MCF 10A (cell line): ENCODE data around the gene CXCL12. TPM values are rescaled to one million over a fixed set of nuclear protein-coding genes. Genes with fewer than 3 reads are reported as not detected.

Experiments
- BruUV-seq: library from RNA; stranded (reverse); fragments of 400-500 nt; replicated peaks from 2 replicates; lab custom pipeline; 2021; lab: Mats Ljungman, UMichigan
- CTCF ChIA-PET: fragments of 300-600 bp; sonication (Branson Sonifier 250); formaldehyde crosslinking; extraction: SDS; loops from one replicate; lab custom pipeline; 2021; ENCODE audit warnings: antibody characterized with exemption, inconsistent platforms; lab: Yijun Ruan, JAX
- POLR2A ChIA-PET: fragments of 300-600, 350-650 bp; sonication (Branson Sonifier 250); formaldehyde crosslinking; extraction: SDS; loops from one replicate; lab custom pipeline; 2020; ENCODE audit warnings: antibody characterized with exemption, inconsistent platforms; lab: Yijun Ruan, JAX
- DNase-seq: peaks from one replicate; pipeline ENCODE4 v3.0.0-alpha.2; 2018; ENCODE audit not compliant: unreplicated experiment
- H3K27ac Mint-ChIP-seq: one replicate; pipeline ENCODE4 v1.8.0; 2022; ENCODE audit warnings: mild to moderate bottlenecking, low read depth, mixed read lengths; ENCODE audit not compliant: unreplicated experiment
- H3K27me3 Mint-ChIP-seq: one replicate; pipeline ENCODE4 v1.8.0; 2022; ENCODE audit warnings: mixed read lengths; ENCODE audit not compliant: insufficient read depth, unreplicated experiment
- H3K36me3 Mint-ChIP-seq: one replicate; pipeline ENCODE4 v1.8.0; 2022; ENCODE audit warnings: mild to moderate bottlenecking, moderate library complexity, mixed read lengths; ENCODE audit not compliant: insufficient read depth, unreplicated experiment
- H3K4me1 Mint-ChIP-seq: one replicate; pipeline ENCODE4 v1.8.0; 2022; ENCODE audit warnings: mixed read lengths; ENCODE audit not compliant: insufficient read depth, unreplicated experiment
- H3K4me3 Mint-ChIP-seq: one replicate; pipeline ENCODE4 v1.8.0; 2022; ENCODE audit warnings: mild to moderate bottlenecking, moderate library complexity, mixed read lengths; ENCODE audit not compliant: unreplicated experiment
- H3K9me3 Mint-ChIP-seq: one replicate; pipeline ENCODE4 v1.8.0; 2022; ENCODE audit warnings: mixed read lengths; ENCODE audit not compliant: unreplicated experiment
- CTCF ChIP-seq: fragments of 200-600 bp; IDR thresholded peaks from one replicate; pipeline ENCODE4 v1.8.0; 2022; ENCODE audit warnings: antibody characterized with exemption, mild to moderate bottlenecking; ENCODE audit not compliant: unreplicated experiment
- intact Hi-C: fragments of 100-400 bp; cut with micrococcal nuclease; formaldehyde crosslinking; loops from 2 replicates; pipeline ENCODE4 v1.14.1; 2022
- total RNA-seq: library from RNA; stranded (reverse); gene quantifications from 2 replicates; pipeline ENCODE4 v1.2.3, GENCODE V29; 2022

The CXCL12 gene
- total RNA-seq, 1 experiment from 2014 or later, result not detected

- no peak overlapping the region for H3K27ac Mint-ChIP-seq
- BruUV-seq, result no TSS peak
- peaks cover 6% of the 10 kb centered on the region for H3K9me3 Mint-ChIP-seq
- intact Hi-C loops, result no loop called here
- ChIA-PET CTCF (no interaction called here), POLR2A (no interaction called here)
- H3K27me3 Mint-ChIP-seq, result no peaks in the 10 kb centered on the region
- H3K4me1 Mint-ChIP-seq, result no peaks in the 10 kb centered on the region
- no peak for DNase-seq
- H3K36me3 Mint-ChIP-seq, result no peaks in the 10 kb centered on the region
- H3K4me3 Mint-ChIP-seq, result no peak overlapping the region
- TF ChIP-seq CTCF, result no peak
Measured at GRCh38 chr10:44425466-44425865, 40.6 kb upstream of the CXCL12 start.

- CTCF ChIA-PET, result no interaction called here
- no peak for TF ChIP-seq CTCF
- POLR2A ChIA-PET, result no interaction called here
- BruUV-seq, result no TSS peak
- no peak for DNase-seq
- intact Hi-C loops, result no loop called here
- no peak overlapping the region for H3K27ac Mint-ChIP-seq
- H3K27me3 Mint-ChIP-seq, result no peaks in the 10 kb centered on the region
- H3K4me1 Mint-ChIP-seq, result no peaks in the 10 kb centered on the region
- H3K4me3 Mint-ChIP-seq, result no peak overlapping the region
- no peaks in the 10 kb centered on the region for H3K36me3 Mint-ChIP-seq
- peaks cover under 1% of the 10 kb centered on the region for H3K9me3 Mint-ChIP-seq
Measured at GRCh38 chr10:44424957-44425356, 40.1 kb upstream of the CXCL12 start.

- Mint-ChIP-seq H3K36me3 (no peaks in the 10 kb centered on the region), H3K9me3 (no peaks in the 10 kb centered on the region), H3K27me3 (no peaks in the 10 kb centered on the region), H3K27ac (no peak overlapping the region), H3K4me1 (no peaks in the 10 kb centered on the region), H3K4me3 (no peak overlapping the region)
- ChIA-PET CTCF (interaction anchor here (1.1 kb wide), 1 partner anchor 10 kb away, joined by 3 read pairs; no protein-coding TSS in a partner anchor), POLR2A (no interaction called here)
- BruUV-seq, result no TSS peak
- intact Hi-C loops, result no loop called here
- no peak for TF ChIP-seq CTCF
- no peak for DNase-seq
Measured at GRCh38 chr10:44424298-44424697, 39.4 kb upstream of the CXCL12 start.

GRCh38 chr10:44422570-44423101 lies 37.7 kb upstream of the CXCL12 start:
- H3K27ac Mint-ChIP-seq, result no peak overlapping the region
- H3K4me3 Mint-ChIP-seq, result no peak overlapping the region
- no peaks in the 10 kb centered on the region for H3K27me3 Mint-ChIP-seq
- no peaks in the 10 kb centered on the region for H3K4me1 Mint-ChIP-seq
- intact Hi-C loops, result no loop called here
- DNase-seq, result no peak
- POLR2A ChIA-PET, result no interaction called here
- peaks cover 10% of the 10 kb centered on the region for H3K9me3 Mint-ChIP-seq
- CTCF ChIA-PET, result no interaction called here
- no peaks in the 10 kb centered on the region for H3K36me3 Mint-ChIP-seq
- TF ChIP-seq CTCF, result no peak
- no TSS peak for BruUV-seq
